T-helper 2 cell treated with Interferon-gamma antibody and Interleukin-4, amounts not matched to agents 5 μg/mL and 100 μg/mL, for 36 hours (primary cell): ENCODE measurements around the gene MRPL34.

Experiments used
- DNase-seq: peaks from one replicate; pipeline ENCODE4 v3.0.0; 2021; ENCODE audit warnings: low spot score
- H3K27ac Mint-ChIP-seq: one replicate; pipeline ENCODE4 v1.8.0; 2021; ENCODE audit warnings: mild to moderate bottlenecking, mixed read lengths
- H3K27me3 Mint-ChIP-seq: one replicate; pipeline ENCODE4 v1.8.0; 2021; ENCODE audit warnings: low read depth, mixed read lengths
- H3K36me3 Mint-ChIP-seq: one replicate; pipeline ENCODE4 v1.8.0; 2021; ENCODE audit warnings: low read depth, mixed read lengths
- H3K4me1 Mint-ChIP-seq: one replicate; pipeline ENCODE4 v1.8.0; 2021; ENCODE audit warnings: low read depth, mixed read lengths
- H3K4me3 Mint-ChIP-seq: one replicate; pipeline ENCODE4 v1.8.0; 2022; ENCODE audit warnings: mild to moderate bottlenecking, moderate library complexity, mixed read lengths
- H3K9me3 Mint-ChIP-seq: one replicate; pipeline ENCODE4 v1.8.0; 2021; ENCODE audit warnings: mixed read lengths

MRPL34 gene

DNA sequence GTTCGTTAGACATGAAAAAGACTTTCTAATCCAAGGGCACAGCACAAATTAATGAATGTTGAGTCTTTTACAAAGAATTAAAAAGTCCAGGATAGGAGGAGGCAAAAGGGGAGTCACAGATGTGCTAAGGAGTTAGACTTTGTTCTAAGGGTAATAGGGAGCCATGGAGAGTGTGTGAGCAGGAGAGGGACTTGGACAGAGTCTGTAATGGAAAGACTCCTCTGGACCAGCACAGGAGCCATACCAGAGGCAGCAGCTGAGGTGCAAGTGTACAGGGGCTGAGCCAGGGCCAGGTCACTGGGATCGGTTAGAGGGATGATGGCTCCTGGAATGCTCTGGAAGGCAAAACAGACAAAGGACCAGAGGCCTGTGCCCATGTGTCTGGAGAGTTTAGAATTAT lies 42.2 kb downstream of the MRPL34 start:
- peaks cover 2% of the 10 kb centered on the region for H3K36me3 Mint-ChIP-seq
- peaks cover 15% of the 10 kb centered on the region for H3K4me1 Mint-ChIP-seq
- no peak overlapping the region for H3K4me3 Mint-ChIP-seq
- no peak for DNase-seq
- no peaks in the 10 kb centered on the region for H3K9me3 Mint-ChIP-seq
- H3K27me3 Mint-ChIP-seq, result peaks cover 11% of the 10 kb centered on the region
- H3K27ac Mint-ChIP-seq, result no peak overlapping the region

GRCh38 chr19:17348700-17349099 lies 43.0 kb downstream of the MRPL34 start:
- no peak overlapping the region for H3K4me3 Mint-ChIP-seq
- H3K27ac Mint-ChIP-seq, result no peak overlapping the region
- H3K36me3 Mint-ChIP-seq, result peaks cover 2% of the 10 kb centered on the region
- peaks cover 15% of the 10 kb centered on the region for H3K4me1 Mint-ChIP-seq
- DNase-seq, result no peak
- H3K9me3 Mint-ChIP-seq, result no peaks in the 10 kb centered on the region
- peaks cover 11% of the 10 kb centered on the region for H3K27me3 Mint-ChIP-seq

DNA sequence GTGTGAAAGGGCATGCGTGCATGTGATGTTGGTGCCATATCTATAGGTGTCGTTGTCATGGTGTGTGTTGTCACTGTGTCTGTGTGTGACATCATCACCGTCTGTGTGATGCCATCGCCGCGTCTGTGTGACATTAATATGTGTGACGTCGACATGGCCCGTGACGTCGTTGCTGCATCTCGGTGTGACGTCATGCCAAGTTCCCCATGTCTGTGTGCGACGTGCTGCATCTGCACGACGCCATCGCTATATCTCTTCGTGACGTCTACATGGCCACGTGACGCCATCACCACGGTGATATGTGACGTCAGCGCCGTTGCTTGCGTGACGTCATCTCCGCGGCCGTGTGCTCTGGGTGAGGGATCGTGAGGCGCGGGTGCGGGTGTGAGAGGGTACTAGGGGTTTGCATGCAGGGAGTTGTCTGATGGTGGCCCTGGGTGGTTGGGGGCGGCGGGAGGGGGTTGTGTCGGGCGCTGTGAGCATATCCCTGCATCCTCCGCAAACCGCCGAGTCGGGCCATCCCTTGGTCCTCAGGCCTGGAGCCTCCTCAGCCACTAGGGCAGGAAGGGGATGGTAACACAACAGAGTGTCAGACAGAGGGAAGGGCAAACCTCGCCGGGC lies 46.3 kb downstream of the MRPL34 start:
- Mint-ChIP-seq H3K9me3 (no peaks in the 10 kb centered on the region), H3K36me3 (no peaks in the 10 kb centered on the region), H3K27me3 (peaks cover 11% of the 10 kb centered on the region), H3K4me3 (no peak overlapping the region), H3K4me1 (peaks cover 9% of the 10 kb centered on the region), H3K27ac (no peak overlapping the region)
- no peak for DNase-seq

- DNase-seq, result no peak
- H3K27ac Mint-ChIP-seq, result no peak overlapping the region
- no peak overlapping the region for H3K4me3 Mint-ChIP-seq
- peaks cover 9% of the 10 kb centered on the region for H3K4me1 Mint-ChIP-seq
- H3K36me3 Mint-ChIP-seq, result no peaks in the 10 kb centered on the region
- peaks cover 11% of the 10 kb centered on the region for H3K27me3 Mint-ChIP-seq
- H3K9me3 Mint-ChIP-seq, result no peaks in the 10 kb centered on the region
Measured at GRCh38 chr19:17352608-17353280, 47.1 kb downstream of the MRPL34 start.

DNA sequence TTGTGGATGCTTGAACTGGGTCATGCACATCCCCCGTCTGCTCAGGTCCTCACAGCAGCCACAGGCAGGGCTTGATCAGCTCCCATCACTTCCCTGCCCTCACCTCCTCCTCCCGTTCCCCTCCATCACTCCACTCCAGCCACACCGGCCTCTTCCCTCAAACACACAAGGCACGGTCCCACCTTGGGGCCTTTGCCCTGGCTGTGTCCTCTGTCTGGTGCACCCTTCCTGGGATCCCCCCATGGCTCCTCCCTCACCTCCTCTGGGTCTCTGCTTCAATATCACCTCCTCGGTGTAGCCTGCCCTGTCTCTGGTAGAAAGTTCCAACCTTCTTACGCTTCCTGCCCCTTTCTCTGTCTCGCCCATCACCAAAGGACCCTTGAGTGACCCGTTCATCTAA lies 47.7 kb downstream of the MRPL34 start:
- Mint-ChIP-seq H3K27ac (no peak overlapping the region), H3K27me3 (peaks cover 11% of the 10 kb centered on the region)

More for the DNA sequence above, 47.7 kb downstream of the MRPL34 start:
- Mint-ChIP-seq H3K36me3 (no peaks in the 10 kb centered on the region), H3K9me3 (no peaks in the 10 kb centered on the region), H3K4me3 (no peak overlapping the region), H3K4me1 (peaks cover 9% of the 10 kb centered on the region)
- DNase-seq, result no peak
